MM.1S (cell line): ENCODE data around the gene MBP.

ENCODE experiments used
- DNase-seq: peaks from one replicate; pipeline ENCODE4 v3.0.0-alpha.2; 2015
- H2AFZ ChIP-seq: fragments of 300-600 bp; sonication (generic); 2 replicates; pipeline ENCODE4 v1.6.0; 2016; ENCODE audit warnings: antibody characterized with exemption, low read length
- H3F3A ChIP-seq: fragments of 300-600 bp; sonication (generic); 2 replicates; pipeline ENCODE4 v1.6.1; 2016; ENCODE audit warnings: mild to moderate bottlenecking, antibody characterized with exemption, low read length, moderate library complexity, mixed read lengths; ENCODE audit not compliant: insufficient read depth
- H3K27ac ChIP-seq: fragments of 300-600 bp; sonication (generic); 2 replicates; pipeline ENCODE4 v1.5.1; 2016; ENCODE audit warnings: mild to moderate bottlenecking, low read length
- H3K27me3 ChIP-seq: fragments of 300-600 bp; sonication (generic); replicated peaks from 2 replicates; pipeline ENCODE4 v1.6.0; 2016; ENCODE audit warnings: low read length; ENCODE audit not compliant: insufficient read depth
- H3K36me3 ChIP-seq: fragments of 300-600 bp; sonication (generic); replicated peaks from 2 replicates; pipeline ENCODE4 v1.6.1; 2016; ENCODE audit warnings: mild to moderate bottlenecking, low read length, mixed read lengths; ENCODE audit not compliant: insufficient read depth
- H3K4me1 ChIP-seq: fragments of 300-600 bp; sonication (generic); 2 replicates; pipeline ENCODE4 v1.6.1; 2016; ENCODE audit warnings: low read length, mixed read lengths
- H3K4me2 ChIP-seq: fragments of 300-600 bp; sonication (generic); 2 replicates; pipeline ENCODE4 v1.6.0; 2016; ENCODE audit warnings: low read depth, low read length
- H3K4me3 ChIP-seq: fragments of 300-600 bp; sonication (generic); 2 replicates; pipeline ENCODE4 v1.5.1; 2016; ENCODE audit warnings: low read length, mixed read lengths
- H3K79me2 ChIP-seq: fragments of 300-600 bp; sonication (generic); 2 replicates; pipeline ENCODE4 v1.6.1; 2016; ENCODE audit warnings: mixed run types, low read length, mixed read lengths
- H3K9ac ChIP-seq: fragments of 300-600 bp; sonication (generic); 2 replicates; pipeline ENCODE4 v1.6.1; 2016; ENCODE audit warnings: low read length, mixed read lengths
- H3K9me2 ChIP-seq: fragments of 300-600 bp; sonication (generic); replicated peaks from 2 replicates; pipeline ENCODE4 v1.6.1; 2016; ENCODE audit warnings: mild to moderate bottlenecking, low read length, mixed read lengths; ENCODE audit not compliant: insufficient read depth
- H3K9me3 ChIP-seq: fragments of 300-600 bp; sonication (generic); replicated peaks from 2 replicates; pipeline ENCODE4 v1.6.1; 2016; ENCODE audit warnings: mild to moderate bottlenecking, low read length, mixed read lengths; ENCODE audit not compliant: insufficient read depth
- H4K20me1 ChIP-seq: fragments of 300-600 bp; sonication (generic); 2 replicates; pipeline ENCODE4 v1.6.1; 2016; ENCODE audit warnings: mild to moderate bottlenecking, low read length, moderate library complexity, mixed read lengths; ENCODE audit not compliant: insufficient read depth
- EZH2 ChIP-seq: fragments of 300-600 bp; sonication (generic); optimal IDR thresholded peaks from 2 replicates; pipeline ENCODE3; 2017; ENCODE audit warnings: low read depth, mild to moderate bottlenecking, antibody characterized with exemption, low read length, mixed read lengths
- EZH2phosphoT487 ChIP-seq: fragments of 300-600 bp; sonication (generic); IDR thresholded peaks from 2 replicates; pipeline ENCODE4 v1.6.1; 2018; ENCODE audit warnings: antibody characterized with exemption, low read length
- TF ChIP-seq, protein P1 (sequence below): fragments of 300-600 bp; sonication (generic); IDR thresholded peaks from 2 replicates; pipeline ENCODE4 v1.5.1; 2016; ENCODE audit warnings: antibody characterized with exemption, low read length, mixed read lengths

MBP gene

DNA sequence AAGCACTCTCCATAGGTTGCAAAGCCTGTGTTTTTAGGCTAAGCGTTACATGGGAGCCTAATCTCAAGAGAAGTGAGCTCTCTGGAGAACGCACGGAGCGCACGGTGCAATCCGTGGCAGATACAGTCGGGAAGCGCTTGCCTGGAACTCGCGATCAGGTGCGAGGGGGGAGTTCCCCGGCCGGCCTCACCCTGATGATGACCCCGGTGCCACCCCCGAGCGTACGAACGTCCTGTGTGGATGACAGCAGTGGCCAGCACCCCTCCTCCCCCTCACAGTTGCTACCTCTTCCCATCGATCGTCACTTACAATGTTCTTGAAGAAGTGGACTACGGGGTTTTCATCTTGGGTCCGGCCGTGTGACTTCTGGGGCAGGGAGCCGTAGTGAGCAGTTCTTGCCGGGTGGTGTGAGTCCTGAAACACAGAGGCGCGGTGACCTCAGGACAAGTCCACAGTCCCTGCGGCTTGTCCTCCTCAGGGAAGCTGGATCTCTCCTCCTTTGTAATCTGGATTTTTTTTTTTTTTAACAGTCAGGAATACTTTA, 142.9 kb downstream of the MBP start:
- no peak overlapping the region for H3K27ac ChIP-seq
- no peak overlapping the region for H2AFZ ChIP-seq
- H3K9ac ChIP-seq, result no peak overlapping the region
- no peaks in the 10 kb centered on the region for H3K9me3 ChIP-seq
- no peaks in the 10 kb centered on the region for H3F3A ChIP-seq
- no peak overlapping the region for H3K4me2 ChIP-seq
- H3K27me3 ChIP-seq, result no peaks in the 10 kb centered on the region
- no peaks in the 10 kb centered on the region for H3K36me3 ChIP-seq
- H3K79me2 ChIP-seq, result no peaks in the 10 kb centered on the region
- no peaks in the 10 kb centered on the region for H3K4me1 ChIP-seq
- no peaks in the 10 kb centered on the region for H4K20me1 ChIP-seq
- no peaks in the 10 kb centered on the region for H3K9me2 ChIP-seq
- TF ChIP-seq EZH2, result no peak
- TF ChIP-seq EZH2phosphoT487, result no peak
- TF ChIP-seq, protein P1, sequence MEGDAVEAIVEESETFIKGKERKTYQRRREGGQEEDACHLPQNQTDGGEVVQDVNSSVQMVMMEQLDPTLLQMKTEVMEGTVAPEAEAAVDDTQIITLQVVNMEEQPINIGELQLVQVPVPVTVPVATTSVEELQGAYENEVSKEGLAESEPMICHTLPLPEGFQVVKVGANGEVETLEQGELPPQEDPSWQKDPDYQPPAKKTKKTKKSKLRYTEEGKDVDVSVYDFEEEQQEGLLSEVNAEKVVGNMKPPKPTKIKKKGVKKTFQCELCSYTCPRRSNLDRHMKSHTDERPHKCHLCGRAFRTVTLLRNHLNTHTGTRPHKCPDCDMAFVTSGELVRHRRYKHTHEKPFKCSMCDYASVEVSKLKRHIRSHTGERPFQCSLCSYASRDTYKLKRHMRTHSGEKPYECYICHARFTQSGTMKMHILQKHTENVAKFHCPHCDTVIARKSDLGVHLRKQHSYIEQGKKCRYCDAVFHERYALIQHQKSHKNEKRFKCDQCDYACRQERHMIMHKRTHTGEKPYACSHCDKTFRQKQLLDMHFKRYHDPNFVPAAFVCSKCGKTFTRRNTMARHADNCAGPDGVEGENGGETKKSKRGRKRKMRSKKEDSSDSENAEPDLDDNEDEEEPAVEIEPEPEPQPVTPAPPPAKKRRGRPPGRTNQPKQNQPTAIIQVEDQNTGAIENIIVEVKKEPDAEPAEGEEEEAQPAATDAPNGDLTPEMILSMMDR, result no peak
- H3K4me3 ChIP-seq, result no peak overlapping the region
- DNase-seq, result no peak

DNA sequence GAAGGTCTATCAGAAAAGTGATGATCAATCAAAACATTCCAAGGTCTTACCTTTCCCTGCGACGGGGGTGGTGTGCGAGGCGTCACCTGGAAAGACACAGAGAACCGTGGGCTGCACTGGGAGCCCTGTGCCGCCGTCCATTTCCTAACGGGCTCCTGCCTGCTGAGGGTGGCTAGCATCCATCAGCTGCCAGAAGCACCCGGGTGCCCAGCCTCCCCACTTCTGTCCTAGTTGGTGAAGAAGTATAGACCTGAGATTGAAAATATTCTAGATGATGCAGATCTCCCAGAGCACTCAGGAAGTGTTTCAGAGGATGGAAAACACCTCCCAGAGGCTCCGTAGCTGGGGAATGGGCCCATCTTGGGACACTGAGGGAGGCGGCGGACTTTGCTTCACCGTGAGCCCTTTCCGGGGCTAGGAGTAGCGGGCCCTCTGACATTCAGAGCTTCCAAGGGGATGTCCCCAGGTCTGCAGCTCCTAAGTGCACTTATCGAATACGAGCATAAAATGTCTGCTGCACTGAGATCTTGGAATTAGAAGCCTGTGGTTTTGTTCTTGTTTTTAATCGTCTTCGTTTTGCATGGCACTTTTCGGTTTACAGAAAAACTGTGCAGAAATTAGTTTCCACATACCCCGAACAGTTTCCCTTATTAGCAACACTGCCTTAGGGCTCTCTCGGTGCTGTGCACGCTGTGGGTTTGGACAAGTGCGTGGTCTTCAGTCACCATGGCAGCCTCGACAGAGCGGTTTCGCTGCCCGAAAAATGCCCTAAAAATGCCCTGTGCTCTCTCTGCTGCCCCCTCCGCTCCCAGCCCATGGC, 143.5 kb downstream of the MBP start:
- Histone ChIP-seq H3K79me2 (no peaks in the 10 kb centered on the region), H3K4me3 (no peak overlapping the region), H4K20me1 (no peaks in the 10 kb centered on the region), H3K27me3 (no peaks in the 10 kb centered on the region), H2AFZ (no peak overlapping the region), H3K27ac (no peak overlapping the region), H3K9ac (no peak overlapping the region), H3F3A (no peaks in the 10 kb centered on the region), H3K4me1 (no peaks in the 10 kb centered on the region), H3K4me2 (no peak overlapping the region), H3K9me3 (no peaks in the 10 kb centered on the region), H3K9me2 (no peaks in the 10 kb centered on the region), H3K36me3 (no peaks in the 10 kb centered on the region)
- no peak for DNase-seq
- TF ChIP-seq EZH2phosphoT487 (no peak), EZH2 (no peak)
- TF ChIP-seq, protein P1, result no peak

- Histone ChIP-seq H3K4me2 (no peak overlapping the region), H3K9me3 (no peaks in the 10 kb centered on the region), H3K9me2 (no peaks in the 10 kb centered on the region), H3K4me1 (no peaks in the 10 kb centered on the region), H4K20me1 (no peaks in the 10 kb centered on the region), H2AFZ (no peak overlapping the region), H3K79me2 (no peaks in the 10 kb centered on the region), H3K27me3 (no peaks in the 10 kb centered on the region), H3K4me3 (no peak overlapping the region), H3K9ac (no peak overlapping the region), H3F3A (no peaks in the 10 kb centered on the region), H3K27ac (no peak overlapping the region), H3K36me3 (no peaks in the 10 kb centered on the region)
- no peak for DNase-seq
- TF ChIP-seq EZH2 (no peak), EZH2phosphoT487 (no peak)
- TF ChIP-seq, protein P1, result no peak
Observed at GRCh38 chr18:76988031-76988826, 144.4 kb downstream of the MBP start.
